Measurements from ENCODE around the gene R3HDM2. TPM values are rescaled to one million over a fixed set of nuclear protein-coding genes. Genes with fewer than 3 reads are reported as not detected.

Gene R3HDM2
- total RNA-seq, 1 experiment from 2014 or later, result 45.4 TPM

DNA sequence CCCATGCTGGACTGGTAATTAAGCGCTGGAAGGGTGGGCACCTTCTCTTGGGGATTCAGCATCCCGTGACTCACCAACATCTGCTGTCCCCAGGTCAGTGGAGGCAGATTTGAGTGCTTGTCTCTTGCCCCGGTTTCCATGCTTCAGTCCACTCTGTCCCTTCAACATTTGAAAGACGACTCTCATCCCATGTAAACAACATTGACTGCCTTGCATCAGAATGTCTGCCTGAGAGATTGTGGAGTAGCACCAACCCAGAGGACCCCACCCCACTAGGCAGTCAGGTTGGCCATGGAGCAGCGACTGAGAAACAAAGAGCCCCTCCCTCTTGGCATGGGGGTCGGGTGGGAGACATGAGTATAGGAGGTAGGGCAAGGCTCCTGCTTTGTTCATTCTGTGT is 174.9 kb downstream of the R3HDM2 start (continued):
- no peak for TF ChIP-seq JUND (IDR thresholded peaks at IDR 0.05)
- no peak for TF ChIP-seq ELF1 (IDR thresholded peaks at IDR 0.05; ENCODE audit: borderline replicate concordance, low read depth)
- TF ChIP-seq RAD21 (IDR thresholded peaks at IDR 0.05; ENCODE audit: low read depth), result no peak
- TF ChIP-seq, protein P1, sequence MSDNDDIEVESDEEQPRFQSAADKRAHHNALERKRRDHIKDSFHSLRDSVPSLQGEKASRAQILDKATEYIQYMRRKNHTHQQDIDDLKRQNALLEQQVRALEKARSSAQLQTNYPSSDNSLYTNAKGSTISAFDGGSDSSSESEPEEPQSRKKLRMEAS (IDR thresholded peaks at IDR 0.05), result no peak
- TF ChIP-seq SRF (IDR thresholded peaks at IDR 0.05; ENCODE audit: low read depth), result no peak
- TF ChIP-seq, protein P2, sequence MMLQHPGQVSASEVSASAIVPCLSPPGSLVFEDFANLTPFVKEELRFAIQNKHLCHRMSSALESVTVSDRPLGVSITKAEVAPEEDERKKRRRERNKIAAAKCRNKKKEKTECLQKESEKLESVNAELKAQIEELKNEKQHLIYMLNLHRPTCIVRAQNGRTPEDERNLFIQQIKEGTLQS (IDR thresholded peaks at IDR 0.05), result no peak
- no peak for TF ChIP-seq EZH2phosphoT487 (IDR thresholded peaks at IDR 0.05; ENCODE audit: borderline replicate concordance)
- no peak for TF ChIP-seq FOSL1 (IDR thresholded peaks at IDR 0.05; ENCODE audit: low read depth)
- no peak for TF ChIP-seq SIN3A (IDR thresholded peaks at IDR 0.05; ENCODE audit: low read depth)
- TF ChIP-seq YY1 (IDR thresholded peaks at IDR 0.05; ENCODE audit: extremely low read depth, insufficient replicate concordance, low read depth, low read length), result no peak
- TF ChIP-seq EZH2 (IDR thresholded peaks at IDR 0.05), result no peak

DNA sequence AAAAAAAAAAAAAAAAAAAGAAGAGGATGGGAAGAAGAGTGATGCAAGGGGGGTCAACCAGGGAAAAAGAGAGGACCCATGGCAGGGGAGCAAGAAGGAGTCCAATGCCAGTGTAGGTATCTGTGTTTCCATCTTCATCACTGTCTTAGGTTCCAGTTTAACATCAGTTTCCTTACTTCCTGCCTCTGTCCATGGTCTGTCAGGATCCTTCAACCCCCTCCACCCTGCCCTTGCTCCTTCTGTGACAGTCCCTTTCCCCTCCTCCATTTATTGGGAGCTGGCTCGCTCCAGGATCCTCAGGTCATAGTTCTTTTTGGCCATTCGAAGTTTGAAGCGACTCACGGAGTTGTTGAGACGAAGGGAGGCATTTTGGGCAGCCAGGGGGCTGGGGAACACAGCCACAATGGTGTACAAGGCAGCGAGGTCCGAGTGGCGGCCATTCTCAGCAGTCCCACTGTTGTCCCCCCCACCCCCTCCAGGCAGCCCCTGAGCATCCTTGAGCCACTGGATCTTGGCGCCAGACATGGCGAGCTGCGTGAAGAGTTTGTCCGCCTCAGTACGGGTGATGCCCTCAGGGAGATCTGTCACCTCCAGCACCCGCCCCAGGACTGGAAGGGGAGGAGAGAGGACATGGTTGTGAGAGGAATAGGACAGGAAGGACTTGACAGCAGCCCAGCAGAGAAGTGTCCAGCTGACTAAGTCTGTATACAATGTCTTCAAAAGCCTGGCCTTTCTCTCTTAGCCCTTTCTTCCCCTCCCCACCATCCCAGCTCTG is 176.2 kb downstream of the R3HDM2 start:
- ChIA-PET POLR2A (no interaction called here), RAD21 (ENCODE audit: low non-redundant PET in 1 of 2, low total read pairs in 2 of 2, uncharacterized antibody in 2 of 2, unreplicated experiment in 2 of 2) (interaction anchor here in 1 of 2 experiments (0.5 kb wide), 1 partner anchor 11 kb away, joined by 3 read pairs; no protein-coding TSS in a partner anchor), CTCF (interaction anchor here (1.4 kb wide), 1 partner anchor 12 kb away, joined by 5 read pairs; no protein-coding TSS in a partner anchor)
- Histone ChIP-seq H3K4me1 (ENCODE audit: control insufficient read depth in 1 of 2, insufficient read depth in 2 of 2, low read length in 2 of 2) (no peaks in the 10 kb centered on the region), H3K27ac (ENCODE audit: low read depth, low read length) (no peak overlapping the region), H3K79me2 (ENCODE audit: insufficient read depth, low read length) (no peaks in the 10 kb centered on the region), H3K4me3 (replicated peaks in 1 of 2; ENCODE audit: low read depth in 1 of 2, low read length in 2 of 2) (no peak overlapping the region), H4K20me1 (ENCODE audit: insufficient read depth) (no peaks in the 10 kb centered on the region), H2AFZ (ENCODE audit: low read depth, low read length, poor library complexity, severe bottlenecking) (no peak overlapping the region), H3K9me2 (ENCODE audit: insufficient read depth) (no peaks in the 10 kb centered on the region), H3K4me2 (ENCODE audit: low read length) (no peak overlapping the region), H3K9ac (ENCODE audit: low read length) (no peak overlapping the region), H3K27me3 (ENCODE audit: insufficient read depth, low read length) (no peaks in the 10 kb centered on the region), H3K36me3 (ENCODE audit: control insufficient read depth in 1 of 2, insufficient read depth in 2 of 2, low read length in 2 of 2) (peaks cover 5 to 6% of the 10 kb centered on the region in 2 experiments; a peak in 2 of 4 replicates), H3K9me3 (ENCODE audit: control insufficient read depth in 1 of 2, insufficient read depth in 1 of 2, low read depth in 1 of 2, low read length in 2 of 2) (no peaks in the 10 kb centered on the region)
- no peak for ATAC-seq
- TF ChIP-seq POLR2A (IDR thresholded peaks at IDR 0.05; ENCODE audit: borderline replicate concordance, extremely low read depth, insufficient read depth, insufficient read length), result no peak
- TF ChIP-seq YY1 (IDR thresholded peaks at IDR 0.05; ENCODE audit: extremely low read depth, insufficient replicate concordance, low read depth, low read length), result no peak
- TF ChIP-seq CBX3 (IDR thresholded peaks at IDR 0.05; ENCODE audit: low read depth), result no peak
- TF ChIP-seq CEBPB (IDR thresholded peaks at IDR 0.05; ENCODE audit: low read depth), result no peak
- no peak for TF ChIP-seq RAD21 (IDR thresholded peaks at IDR 0.05; ENCODE audit: low read depth)
- TF ChIP-seq, protein P3, sequence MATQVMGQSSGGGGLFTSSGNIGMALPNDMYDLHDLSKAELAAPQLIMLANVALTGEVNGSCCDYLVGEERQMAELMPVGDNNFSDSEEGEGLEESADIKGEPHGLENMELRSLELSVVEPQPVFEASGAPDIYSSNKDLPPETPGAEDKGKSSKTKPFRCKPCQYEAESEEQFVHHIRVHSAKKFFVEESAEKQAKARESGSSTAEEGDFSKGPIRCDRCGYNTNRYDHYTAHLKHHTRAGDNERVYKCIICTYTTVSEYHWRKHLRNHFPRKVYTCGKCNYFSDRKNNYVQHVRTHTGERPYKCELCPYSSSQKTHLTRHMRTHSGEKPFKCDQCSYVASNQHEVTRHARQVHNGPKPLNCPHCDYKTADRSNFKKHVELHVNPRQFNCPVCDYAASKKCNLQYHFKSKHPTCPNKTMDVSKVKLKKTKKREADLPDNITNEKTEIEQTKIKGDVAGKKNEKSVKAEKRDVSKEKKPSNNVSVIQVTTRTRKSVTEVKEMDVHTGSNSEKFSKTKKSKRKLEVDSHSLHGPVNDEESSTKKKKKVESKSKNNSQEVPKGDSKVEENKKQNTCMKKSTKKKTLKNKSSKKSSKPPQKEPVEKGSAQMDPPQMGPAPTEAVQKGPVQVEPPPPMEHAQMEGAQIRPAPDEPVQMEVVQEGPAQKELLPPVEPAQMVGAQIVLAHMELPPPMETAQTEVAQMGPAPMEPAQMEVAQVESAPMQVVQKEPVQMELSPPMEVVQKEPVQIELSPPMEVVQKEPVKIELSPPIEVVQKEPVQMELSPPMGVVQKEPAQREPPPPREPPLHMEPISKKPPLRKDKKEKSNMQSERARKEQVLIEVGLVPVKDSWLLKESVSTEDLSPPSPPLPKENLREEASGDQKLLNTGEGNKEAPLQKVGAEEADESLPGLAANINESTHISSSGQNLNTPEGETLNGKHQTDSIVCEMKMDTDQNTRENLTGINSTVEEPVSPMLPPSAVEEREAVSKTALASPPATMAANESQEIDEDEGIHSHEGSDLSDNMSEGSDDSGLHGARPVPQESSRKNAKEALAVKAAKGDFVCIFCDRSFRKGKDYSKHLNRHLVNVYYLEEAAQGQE (IDR thresholded peaks at IDR 0.05; ENCODE audit: low read depth), result no peak
- TF ChIP-seq, protein P4, sequence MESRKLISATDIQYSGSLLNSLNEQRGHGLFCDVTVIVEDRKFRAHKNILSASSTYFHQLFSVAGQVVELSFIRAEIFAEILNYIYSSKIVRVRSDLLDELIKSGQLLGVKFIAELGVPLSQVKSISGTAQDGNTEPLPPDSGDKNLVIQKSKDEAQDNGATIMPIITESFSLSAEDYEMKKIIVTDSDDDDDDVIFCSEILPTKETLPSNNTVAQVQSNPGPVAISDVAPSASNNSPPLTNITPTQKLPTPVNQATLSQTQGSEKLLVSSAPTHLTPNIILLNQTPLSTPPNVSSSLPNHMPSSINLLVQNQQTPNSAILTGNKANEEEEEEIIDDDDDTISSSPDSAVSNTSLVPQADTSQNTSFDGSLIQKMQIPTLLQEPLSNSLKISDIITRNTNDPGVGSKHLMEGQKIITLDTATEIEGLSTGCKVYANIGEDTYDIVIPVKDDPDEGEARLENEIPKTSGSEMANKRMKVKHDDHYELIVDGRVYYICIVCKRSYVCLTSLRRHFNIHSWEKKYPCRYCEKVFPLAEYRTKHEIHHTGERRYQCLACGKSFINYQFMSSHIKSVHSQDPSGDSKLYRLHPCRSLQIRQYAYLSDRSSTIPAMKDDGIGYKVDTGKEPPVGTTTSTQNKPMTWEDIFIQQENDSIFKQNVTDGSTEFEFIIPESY (IDR thresholded peaks at IDR 0.05; ENCODE audit: extremely low read depth, insufficient replicate concordance, low read length), result no peak
- no peak for TF ChIP-seq EZH2phosphoT487 (IDR thresholded peaks at IDR 0.05; ENCODE audit: borderline replicate concordance)
- TF ChIP-seq FOSL1 (IDR thresholded peaks at IDR 0.05; ENCODE audit: low read depth), result no peak
- TF ChIP-seq ZNF274 (IDR thresholded peaks at IDR 0.05; ENCODE audit: low read depth, low read length), result no peak
- TF ChIP-seq, protein P2 (IDR thresholded peaks at IDR 0.05), result no peak
- intact Hi-C loops (cut with micrococcal nuclease), result no loop called here
- no TSS peak for BruUV-seq (replicated peaks)
- no peak for DNase-seq (ENCODE audit: low read depth, low spot score)

Data from HCT116 (cell line).